Kidney (tissue), 14 donors: ENCODE measurements around the gene NAXD. TPM values are rescaled to one million over a fixed set of nuclear protein-coding genes. Genes with fewer than 3 reads are reported as not detected.
A peak's percentile ranks its signal among the peaks of the same experiment; 100 is the strongest.

ENCODE experiments used
- DNase-seq, 5 donors: peaks; one replicate each; pipeline ENCODE4 v3.0.0-alpha.2; 2013 to 2020
- FAIRE-seq: peaks from 2 replicates; lab custom pipeline; 2012; peaks lifted over from hg19 to GRCh38; lab: Jason Lieb, UNC
- H3K27ac ChIP-seq, 2 donors: one replicate each; pipeline ENCODE4 v1.7.0; 2013; ENCODE audit warnings: low read depth in 2 of 2, low read length in 2 of 2, inconsistent platforms in 1 of 2
- H3K27me3 ChIP-seq: one replicate; pipeline ENCODE4 v1.7.1; 2013; ENCODE audit warnings: low read length, inconsistent platforms; ENCODE audit not compliant: control insufficient read depth, insufficient read depth
- H3K36me3 ChIP-seq, 3 donors: one replicate each; pipeline versions ENCODE4 v1.7.0 to v1.7.1; 2013; ENCODE audit warnings: low read length in 3 of 3, control low read depth in 1 of 3, inconsistent platforms in 1 of 3; ENCODE audit not compliant: insufficient read depth in 3 of 3, control insufficient read depth in 2 of 3
- H3K4me1 ChIP-seq, 3 donors: one replicate each; pipeline versions ENCODE4 v1.7.0 to v1.7.1; 2013; ENCODE audit warnings: low read length in 3 of 3, inconsistent platforms in 1 of 3, low read depth in 1 of 3; ENCODE audit not compliant: control insufficient read depth in 2 of 3, insufficient read depth in 2 of 3
- H3K4me3 ChIP-seq, 3 donors: one replicate each; pipeline versions ENCODE4 v1.7.0 to v1.8.1; 2013; ENCODE audit warnings: low read length in 3 of 3, control low read depth in 1 of 3, inconsistent platforms in 1 of 3
- H3K9ac ChIP-seq, 3 donors: one replicate each; pipeline versions ENCODE4 v1.7.0 to v1.7.1; 2013; ENCODE audit warnings: low read length in 3 of 3, control low read depth in 1 of 3, inconsistent platforms in 1 of 3
- H3K9me3 ChIP-seq, 3 donors: one replicate each; pipeline versions ENCODE4 v1.7.0 to v1.7.1; 2013; ENCODE audit warnings: low read length in 3 of 3, control low read depth in 1 of 3, inconsistent platforms in 1 of 3; ENCODE audit not compliant: control insufficient read depth in 2 of 3, insufficient read depth in 1 of 3
- intact Hi-C: fragments of 100-400 bp; cut with DNase I; formaldehyde crosslinking; loops from one replicate; pipeline ENCODE4 v1.11.1; 2022
- polyA plus RNA-seq: library from polyadenylated mRNA; stranded (reverse); fragments of 350-450 nt; fragmentation: Illumina TruSeq; extraction: RNeasy Lipid Tissue Mini Kit (QIAGEN cat#74804); gene quantifications from one replicate; pipeline ENCODE4 v1.2.3, GENCODE V29; 2014; ENCODE audit warnings: low read depth, low replicate concordance; ENCODE audit not compliant: insufficient read depth
- total RNA-seq: library from RNA; stranded (reverse); fragmentation: NEBNext Ultra II Directional; extraction: Animal tissue kit (Norgen Biotek cat#: 25700); gene quantifications from one replicate; pipeline ENCODE4 v1.2.1, GENCODE V29; 2021
- TF ChIP-seq, protein P1 (sequence below): IDR thresholded peaks from 3 replicates; pipeline ENCODE4 v1.5.1; 2012; ENCODE audit warnings: mild to moderate bottlenecking, moderate library complexity, borderline replicate concordance; ENCODE audit not compliant: insufficient read depth; ENCODE audit errors: extremely low read depth
- donor health status: control.
- donor health status: control.
- donor health status: control.
- donor health status: control.
- donor health status: control.
- donor health status: DM: yes; HTN: yes; CAD: no.
- donor health status: Normal renal cell carcinoma (clear cell type).

The NAXD gene
- total and polyA plus RNA-seq, 2 donors from 2014 or later, result 37.9 to 52.7 TPM

DNA sequence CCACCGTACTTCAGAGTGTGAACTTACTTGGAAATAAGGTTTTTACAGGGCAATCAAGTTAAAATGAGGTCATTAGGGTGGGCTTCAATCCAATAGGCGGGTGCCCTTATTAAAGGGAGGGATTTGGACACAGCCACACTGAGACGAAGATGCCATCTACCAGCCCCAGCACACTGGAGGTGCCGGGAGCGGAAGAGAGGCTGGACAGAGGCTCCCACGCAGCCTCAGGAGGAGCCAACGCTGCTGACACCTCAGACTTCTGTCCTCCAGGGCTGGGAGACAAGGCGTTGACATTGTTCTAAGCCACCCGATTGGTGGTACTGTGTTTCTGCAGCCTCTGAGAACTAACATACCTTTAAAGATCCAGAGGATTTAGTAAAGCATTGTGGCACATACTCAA, 41.2 kb upstream of the NAXD start:
- H3K27me3 ChIP-seq, result no peaks in the 10 kb centered on the region
- no peak for FAIRE-seq
- TF ChIP-seq, protein P1, sequence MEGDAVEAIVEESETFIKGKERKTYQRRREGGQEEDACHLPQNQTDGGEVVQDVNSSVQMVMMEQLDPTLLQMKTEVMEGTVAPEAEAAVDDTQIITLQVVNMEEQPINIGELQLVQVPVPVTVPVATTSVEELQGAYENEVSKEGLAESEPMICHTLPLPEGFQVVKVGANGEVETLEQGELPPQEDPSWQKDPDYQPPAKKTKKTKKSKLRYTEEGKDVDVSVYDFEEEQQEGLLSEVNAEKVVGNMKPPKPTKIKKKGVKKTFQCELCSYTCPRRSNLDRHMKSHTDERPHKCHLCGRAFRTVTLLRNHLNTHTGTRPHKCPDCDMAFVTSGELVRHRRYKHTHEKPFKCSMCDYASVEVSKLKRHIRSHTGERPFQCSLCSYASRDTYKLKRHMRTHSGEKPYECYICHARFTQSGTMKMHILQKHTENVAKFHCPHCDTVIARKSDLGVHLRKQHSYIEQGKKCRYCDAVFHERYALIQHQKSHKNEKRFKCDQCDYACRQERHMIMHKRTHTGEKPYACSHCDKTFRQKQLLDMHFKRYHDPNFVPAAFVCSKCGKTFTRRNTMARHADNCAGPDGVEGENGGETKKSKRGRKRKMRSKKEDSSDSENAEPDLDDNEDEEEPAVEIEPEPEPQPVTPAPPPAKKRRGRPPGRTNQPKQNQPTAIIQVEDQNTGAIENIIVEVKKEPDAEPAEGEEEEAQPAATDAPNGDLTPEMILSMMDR, result no peak
- H3K4me1 ChIP-seq, result peaks cover 0 to 5% (median 0%) of the 10 kb centered on the region in 3 donors
- no peak overlapping the region for H3K4me3 ChIP-seq
- no peaks in the 10 kb centered on the region for H3K9me3 ChIP-seq
- no peak overlapping the region for H3K9ac ChIP-seq
- H3K27ac ChIP-seq, result no peak overlapping the region
- intact Hi-C loops, result no loop called here
- no peaks in the 10 kb centered on the region for H3K36me3 ChIP-seq
- DNase-seq, result peak in 2 of 5 donors; percentile 27 to 39

GRCh38 chr13:110575322-110576069, 39.8 kb upstream of the NAXD start:
- no peak overlapping the region for H3K9ac ChIP-seq
- intact Hi-C loops, result no loop called here
- no peak overlapping the region for H3K4me3 ChIP-seq
- H3K4me1 ChIP-seq, result peaks cover 0 to 5% (median 0%) of the 10 kb centered on the region in 3 donors
- no peak overlapping the region for H3K27ac ChIP-seq
- DNase-seq (peak in 1 of 5 donors; percentile 40), FAIRE-seq (no peak)
- H3K36me3 ChIP-seq, result no peaks in the 10 kb centered on the region
- TF ChIP-seq, protein P1, result no peak
- H3K27me3 ChIP-seq, result no peaks in the 10 kb centered on the region
- H3K9me3 ChIP-seq, result no peaks in the 10 kb centered on the region

GRCh38 chr13:110576070-110576394, 39.3 kb upstream of the NAXD start:
- no peaks in the 10 kb centered on the region for H3K36me3 ChIP-seq
- no peak overlapping the region for H3K4me3 ChIP-seq
- TF ChIP-seq, protein P1, result no peak
- H3K27me3 ChIP-seq, result no peaks in the 10 kb centered on the region
- intact Hi-C loops, result no loop called here
- DNase-seq (no peak), FAIRE-seq (no peak)
- H3K27ac ChIP-seq, result no peak overlapping the region
- H3K9me3 ChIP-seq, result no peaks in the 10 kb centered on the region
- peaks cover 0 to 5% (median 0%) of the 10 kb centered on the region in 3 donors for H3K4me1 ChIP-seq
- H3K9ac ChIP-seq, result no peak overlapping the region
